GM21360 (cell line): Measurements from ENCODE around the gene IL12RB2.

Experiments used
- ATAC-seq: cut with Tn5 transposase; IDR thresholded peaks from one replicate; pipeline ENCODE4 v1.9.1; 2021; ENCODE audit warnings: mild to moderate bottlenecking, moderate library complexity; ENCODE audit not compliant: unreplicated experiment

The IL12RB2 gene, protein sequence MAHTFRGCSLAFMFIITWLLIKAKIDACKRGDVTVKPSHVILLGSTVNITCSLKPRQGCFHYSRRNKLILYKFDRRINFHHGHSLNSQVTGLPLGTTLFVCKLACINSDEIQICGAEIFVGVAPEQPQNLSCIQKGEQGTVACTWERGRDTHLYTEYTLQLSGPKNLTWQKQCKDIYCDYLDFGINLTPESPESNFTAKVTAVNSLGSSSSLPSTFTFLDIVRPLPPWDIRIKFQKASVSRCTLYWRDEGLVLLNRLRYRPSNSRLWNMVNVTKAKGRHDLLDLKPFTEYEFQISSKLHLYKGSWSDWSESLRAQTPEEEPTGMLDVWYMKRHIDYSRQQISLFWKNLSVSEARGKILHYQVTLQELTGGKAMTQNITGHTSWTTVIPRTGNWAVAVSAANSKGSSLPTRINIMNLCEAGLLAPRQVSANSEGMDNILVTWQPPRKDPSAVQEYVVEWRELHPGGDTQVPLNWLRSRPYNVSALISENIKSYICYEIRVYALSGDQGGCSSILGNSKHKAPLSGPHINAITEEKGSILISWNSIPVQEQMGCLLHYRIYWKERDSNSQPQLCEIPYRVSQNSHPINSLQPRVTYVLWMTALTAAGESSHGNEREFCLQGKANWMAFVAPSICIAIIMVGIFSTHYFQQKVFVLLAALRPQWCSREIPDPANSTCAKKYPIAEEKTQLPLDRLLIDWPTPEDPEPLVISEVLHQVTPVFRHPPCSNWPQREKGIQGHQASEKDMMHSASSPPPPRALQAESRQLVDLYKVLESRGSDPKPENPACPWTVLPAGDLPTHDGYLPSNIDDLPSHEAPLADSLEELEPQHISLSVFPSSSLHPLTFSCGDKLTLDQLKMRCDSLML

GRCh38 chr1:67307251-67308060 lies at the start of gene IL12RB2:
TSS of gene IL12RB2 (plus strand) at chr1:67307873. CDS start at chr1:67320369, 12,496 bp downstream.
- ATAC-seq, result no peak

- ATAC-seq, result no peak
Measured at GRCh38 chr1:67261680-67262079, 46.0 kb upstream of the IL12RB2 start.

DNA sequence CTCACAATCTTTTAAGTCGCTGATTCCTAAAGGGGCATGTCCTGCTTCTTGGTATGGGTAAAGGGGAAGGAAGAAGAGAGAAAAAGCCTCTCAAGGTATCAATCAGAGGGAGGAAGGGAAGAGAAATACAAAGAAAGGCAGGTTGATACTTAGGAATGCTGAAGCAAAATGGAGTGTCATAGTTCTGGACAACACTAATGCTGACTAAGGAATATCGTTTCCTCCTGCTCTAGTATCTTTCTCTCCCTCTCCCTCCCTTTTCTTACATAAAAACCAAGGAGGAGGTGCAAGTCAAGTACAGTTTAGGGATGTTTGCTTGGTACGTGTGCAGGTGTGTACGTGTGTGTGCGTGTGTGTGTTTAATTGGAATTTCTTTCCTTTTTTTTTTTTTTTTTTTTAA lies 44.9 kb upstream of the IL12RB2 start:
- ATAC-seq, result no peak

- ATAC-seq, result no peak
Measured at GRCh38 chr1:67264152-67264551, 43.5 kb upstream of the IL12RB2 start.

- no peak for ATAC-seq
Measured at GRCh38 chr1:67264899-67265298, 42.8 kb upstream of the IL12RB2 start.

DNA sequence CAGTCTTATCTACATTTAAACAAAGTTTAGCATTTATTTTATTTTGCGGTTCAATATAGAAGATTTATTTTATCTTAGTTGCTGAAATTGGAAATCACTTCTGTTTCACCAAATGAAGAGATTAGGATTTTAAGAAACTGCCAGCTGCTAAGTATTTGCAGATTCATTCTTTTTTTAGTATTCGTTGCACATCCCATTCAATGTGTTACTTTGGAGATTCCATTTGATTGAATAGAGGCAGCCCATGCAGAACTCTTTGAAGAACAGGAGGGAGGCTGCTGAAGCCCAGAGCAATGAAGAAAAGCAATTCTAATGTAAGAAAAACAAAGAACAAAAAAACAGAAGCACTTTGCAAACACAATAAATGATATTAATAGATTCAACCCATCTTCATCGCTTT lies 38.6 kb upstream of the IL12RB2 start:
- ATAC-seq, result no peak

DNA sequence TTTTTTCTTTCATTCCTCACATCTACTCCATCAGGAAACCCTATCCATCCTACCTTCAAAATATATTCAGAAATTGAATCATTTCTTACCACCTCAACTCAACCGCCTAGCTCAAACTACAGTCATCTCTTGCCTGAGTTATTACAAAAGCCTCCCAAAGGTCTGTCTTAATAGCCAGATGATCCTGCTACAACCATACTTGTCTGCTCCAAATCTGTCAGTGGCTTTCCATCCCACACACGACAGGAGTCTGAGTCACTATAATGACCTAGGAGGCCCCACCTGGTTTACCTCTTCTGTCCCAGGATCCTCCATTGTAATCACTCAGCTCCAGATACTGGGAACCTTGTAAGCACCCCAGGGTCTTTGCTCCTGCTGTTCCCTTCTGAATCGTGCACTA lies 37.1 kb upstream of the IL12RB2 start:
- no peak for ATAC-seq

- no peak for ATAC-seq
Measured at GRCh38 chr1:67273591-67273990, 34.1 kb upstream of the IL12RB2 start.

GRCh38 chr1:67274623-67275325 lies 32.9 kb upstream of the IL12RB2 start:
- no peak for ATAC-seq

- ATAC-seq, result no peak
Measured at GRCh38 chr1:67280696-67281095, 27.0 kb upstream of the IL12RB2 start.

DNA sequence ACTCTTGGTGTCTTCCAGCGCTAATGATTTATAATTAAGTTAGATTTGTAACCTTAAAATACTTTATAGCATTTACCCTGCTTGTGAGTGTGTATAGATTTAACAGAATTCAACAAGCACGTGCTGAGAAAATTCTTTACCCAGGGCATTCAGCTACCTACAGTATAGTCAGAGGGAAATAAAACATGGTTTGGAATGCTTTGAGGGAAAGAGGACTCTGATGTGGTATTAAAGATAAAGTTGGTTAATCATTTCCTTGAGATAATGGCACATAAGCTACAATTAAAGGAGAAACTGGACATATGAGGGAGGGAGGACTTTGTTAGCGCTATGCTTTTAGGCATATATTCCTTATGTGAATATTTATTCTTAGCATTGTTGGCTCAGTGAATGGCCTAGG lies 26.4 kb upstream of the IL12RB2 start:
- ATAC-seq, result no peak

DNA sequence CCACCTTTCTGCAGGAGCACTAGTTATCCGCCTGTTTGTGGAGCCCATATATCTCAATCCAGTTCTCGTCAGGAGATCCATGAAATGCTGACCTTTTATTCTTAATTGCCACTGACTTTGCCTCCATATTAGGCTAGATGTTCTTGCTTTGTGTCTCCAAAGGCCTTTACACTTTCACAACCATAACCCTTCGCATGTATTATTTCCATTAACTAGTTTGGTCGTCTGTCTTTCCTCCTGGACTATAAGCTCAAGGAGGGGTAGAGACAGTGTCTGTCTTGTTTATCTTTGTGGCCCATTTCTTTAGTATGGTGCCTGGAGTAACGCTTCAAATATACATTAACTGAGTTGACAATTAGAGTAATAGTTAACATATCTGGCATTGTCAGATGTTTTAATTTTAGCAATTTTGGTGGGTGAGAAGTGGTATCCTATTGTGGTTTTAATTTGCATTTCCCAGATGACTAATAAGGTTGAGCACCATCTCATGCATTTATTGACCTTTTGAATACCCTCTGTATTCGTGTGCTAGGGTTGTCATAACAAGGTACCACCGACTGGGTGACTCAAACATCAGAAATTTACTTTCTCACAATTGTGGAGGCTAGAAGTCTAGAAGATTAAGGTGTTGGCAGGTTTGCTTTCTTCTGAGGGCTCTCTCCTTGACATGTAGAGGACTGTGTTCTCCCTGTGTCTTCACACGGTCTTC lies 21.7 kb upstream of the IL12RB2 start:
- peak; percentile 87 for ATAC-seq

GRCh38 chr1:67290236-67290635 lies 17.4 kb upstream of the IL12RB2 start:
- ATAC-seq, result no peak

DNA sequence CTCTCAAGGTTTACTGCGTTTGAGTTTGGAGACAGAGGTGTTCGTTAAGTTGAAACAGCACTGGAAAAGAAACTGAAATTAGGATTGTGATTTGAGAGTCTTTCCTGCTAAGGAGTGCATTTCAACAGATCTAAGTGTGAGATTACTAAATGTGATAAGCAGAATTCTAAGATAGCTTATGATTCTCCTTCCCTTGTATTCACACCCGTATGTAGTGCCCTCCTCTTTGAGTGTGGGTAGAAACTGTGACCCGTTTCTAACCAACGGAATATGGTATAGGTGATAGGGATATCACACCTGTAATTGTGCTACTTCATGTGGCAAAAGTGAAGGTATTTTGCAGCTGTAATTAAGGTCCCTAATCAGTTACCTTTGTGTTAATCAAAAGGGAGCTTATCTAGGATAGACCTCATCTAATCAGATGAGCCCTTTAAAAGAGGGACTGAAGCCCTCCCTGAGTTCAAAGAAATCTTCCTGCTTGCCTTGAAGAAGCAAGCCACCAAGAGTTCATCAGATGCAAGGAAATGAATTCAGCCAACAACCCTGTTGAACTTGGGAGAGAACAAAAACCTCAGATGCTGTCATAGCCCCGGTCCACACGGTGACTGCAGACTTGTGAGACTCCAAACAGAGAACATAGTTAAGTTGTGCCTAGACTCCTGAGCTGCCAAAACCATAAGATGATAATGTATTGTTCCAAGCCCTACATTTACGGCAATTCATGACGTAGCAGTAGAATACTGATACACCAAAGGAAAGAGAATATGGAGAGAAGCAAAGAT lies 12.6 kb upstream of the IL12RB2 start:
- ATAC-seq, result no peak

- ATAC-seq, result no peak
Measured at GRCh38 chr1:67298762-67299161, 8.9 kb upstream of the IL12RB2 start.

DNA sequence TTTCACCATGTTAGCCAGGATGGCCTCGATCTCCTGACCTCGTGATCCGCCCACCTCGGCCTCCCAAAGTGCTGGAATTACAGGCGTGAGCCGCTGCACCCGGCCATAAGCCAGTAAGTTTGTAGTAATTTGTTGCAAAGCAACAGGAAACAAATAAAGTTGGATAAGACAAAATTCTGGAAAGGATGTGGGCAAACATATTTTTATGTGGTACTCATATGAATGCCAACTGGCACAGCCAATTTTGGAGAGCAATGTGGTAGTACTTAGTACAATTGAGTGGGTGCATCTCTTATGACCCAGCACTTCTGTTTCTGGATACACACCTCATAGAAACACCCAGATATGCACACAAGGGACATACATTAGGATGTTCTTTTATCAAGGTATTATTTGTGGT lies 8.4 kb upstream of the IL12RB2 start:
- no peak for ATAC-seq

DNA sequence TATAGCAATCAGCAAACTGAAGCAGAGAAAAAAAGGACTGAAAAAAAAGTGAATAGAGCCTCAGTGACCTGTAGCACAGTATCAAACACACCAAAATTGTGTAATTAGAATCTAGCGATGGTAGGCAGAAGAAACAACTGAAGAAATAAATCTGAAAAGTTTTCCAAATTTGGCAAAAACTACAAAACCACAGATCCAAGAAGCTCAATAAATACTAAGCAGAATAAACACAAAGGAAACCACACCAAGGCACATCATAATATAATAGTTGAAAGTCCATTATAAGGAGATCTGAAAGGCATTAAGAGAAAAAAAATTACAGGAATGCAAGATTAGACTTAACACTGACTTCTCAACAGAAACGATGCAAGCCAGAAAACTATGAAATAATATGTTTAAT lies 7.1 kb upstream of the IL12RB2 start:
- no peak for ATAC-seq

- ATAC-seq, result no peak
Measured at GRCh38 chr1:67304023-67304422, 3.6 kb upstream of the IL12RB2 start.

DNA sequence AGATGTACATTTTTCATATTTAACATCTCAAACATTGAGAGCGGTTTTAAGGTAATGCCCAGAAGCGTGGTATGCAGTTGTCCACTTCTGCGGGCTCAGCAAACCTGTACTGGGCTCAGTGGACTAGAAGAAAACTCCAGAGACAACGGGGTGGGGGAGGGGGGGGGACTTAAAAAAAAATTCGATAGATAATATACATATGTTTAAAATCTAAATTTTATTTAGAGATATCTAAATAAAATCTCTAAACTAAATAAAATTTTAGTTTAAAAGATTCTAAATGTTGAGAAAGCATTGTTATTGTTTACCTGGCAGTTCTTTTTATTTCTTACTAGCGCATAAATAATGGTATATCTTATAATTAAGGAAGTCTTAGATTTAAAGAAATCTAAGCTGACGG lies 1.1 kb upstream of the IL12RB2 start:
- no peak for ATAC-seq
